Trophoblast cell (in vitro differentiated cells and primary cell): Measurements from ENCODE around the gene CEBPA.

Experiments used
- DNase-seq, 2 donors: peaks; one replicate each; pipeline ENCODE4 v3.0.0-alpha.2; 2016
- H2AFZ ChIP-seq: 2 replicates; pipeline ENCODE4 v1.6.1; 2013; ENCODE audit warnings: low read length, moderate library complexity, mild to moderate bottlenecking; ENCODE audit not compliant: insufficient read depth, poor library complexity
- H2AK5ac ChIP-seq: 2 replicates; pipeline ENCODE4 v1.6.1; 2013; ENCODE audit warnings: mild to moderate bottlenecking, low read length
- H2BK120ac ChIP-seq: 2 replicates; pipeline ENCODE4 v1.6.1; 2013; ENCODE audit warnings: low read length, mild to moderate bottlenecking, moderate library complexity; ENCODE audit not compliant: insufficient read depth, poor library complexity
- H2BK12ac ChIP-seq: 2 replicates; pipeline ENCODE4 v1.6.1; 2013; ENCODE audit warnings: mild to moderate bottlenecking, low read length, moderate library complexity
- H2BK5ac ChIP-seq: 2 replicates; pipeline ENCODE4 v1.6.1; 2013; ENCODE audit warnings: low read length, low read depth, moderate library complexity, mild to moderate bottlenecking; ENCODE audit not compliant: poor library complexity
- H3K14ac ChIP-seq: 2 replicates; pipeline ENCODE4 v1.6.1; 2013; ENCODE audit warnings: mild to moderate bottlenecking, low read length
- H3K18ac ChIP-seq: 2 replicates; pipeline ENCODE4 v1.6.1; 2013; ENCODE audit warnings: mild to moderate bottlenecking, low read length
- H3K23ac ChIP-seq: 2 replicates; pipeline ENCODE4 v1.6.1; 2013; ENCODE audit warnings: low read length
- H3K27ac ChIP-seq: 2 replicates; pipeline ENCODE4 v1.5.1; 2013; ENCODE audit warnings: low read depth, mild to moderate bottlenecking, inconsistent platforms, low read length, moderate library complexity
- H3K27me3 ChIP-seq: 2 replicates; pipeline ENCODE4 v1.6.1; 2013; ENCODE audit warnings: inconsistent platforms, mild to moderate bottlenecking, low read length, moderate library complexity; ENCODE audit not compliant: insufficient read depth
- H3K36me3 ChIP-seq, 2 experiments: 1 replicate in 1 of 2; 2 replicates in 1 of 2; pipeline ENCODE4 v1.6.1; 2013; ENCODE audit warnings: low read length in 2 of 2, mild to moderate bottlenecking in 2 of 2, moderate library complexity in 1 of 2; ENCODE audit not compliant: insufficient read depth in 2 of 2, control insufficient read depth in 1 of 2
- H3K4ac ChIP-seq: 2 replicates; pipeline ENCODE4 v1.6.1; 2013; ENCODE audit warnings: low read depth, mild to moderate bottlenecking, low read length, moderate library complexity
- H3K4me1 ChIP-seq, 2 experiments: 1 replicate in 1 of 2; 2 replicates in 1 of 2; pipeline ENCODE4 v1.6.1; 2013; ENCODE audit warnings: low read length in 2 of 2, mild to moderate bottlenecking in 2 of 2, moderate library complexity in 1 of 2; ENCODE audit not compliant: insufficient read depth in 2 of 2, control insufficient read depth in 1 of 2
- H3K4me2 ChIP-seq: 2 replicates; pipeline ENCODE4 v1.6.1; 2013; ENCODE audit warnings: inconsistent platforms, mild to moderate bottlenecking, low read length, moderate library complexity
- H3K4me3 ChIP-seq: 2 replicates; pipeline ENCODE4 v1.5.1; 2013; ENCODE audit warnings: mild to moderate bottlenecking, low read depth, low read length, inconsistent platforms
- H3K79me1 ChIP-seq: one replicate; pipeline ENCODE4 v1.6.1; 2013; ENCODE audit warnings: low read length
- H3K79me2 ChIP-seq: 2 replicates; pipeline ENCODE4 v1.6.1; 2013; ENCODE audit warnings: low read length, mild to moderate bottlenecking; ENCODE audit not compliant: control insufficient read depth, insufficient read depth, poor library complexity
- H3K9ac ChIP-seq: 2 replicates; pipeline ENCODE4 v1.6.1; 2013; ENCODE audit warnings: mild to moderate bottlenecking, low read length
- H3K9me3 ChIP-seq: 2 replicates; pipeline ENCODE4 v1.6.1; 2013; ENCODE audit warnings: low read depth, mild to moderate bottlenecking, control low read depth, inconsistent platforms, low read length; ENCODE audit not compliant: insufficient read depth
- H4K12ac ChIP-seq: 2 replicates; pipeline ENCODE4 v1.6.1; 2013; ENCODE audit warnings: low read depth, mild to moderate bottlenecking, low read length, moderate library complexity
- H4K8ac ChIP-seq: 2 replicates; pipeline ENCODE4 v1.6.1; 2013; ENCODE audit warnings: low read depth, mild to moderate bottlenecking, low read length, moderate library complexity
- H4K91ac ChIP-seq: one replicate; pipeline ENCODE4 v1.6.1; 2013; ENCODE audit warnings: low read depth, mild to moderate bottlenecking, low read length, moderate library complexity
- WGBS: extraction: QIAGEN DNeasy Blood & Tissue Kit; methylation state at CpG from one replicate; pipeline ENCODE4 v1.1.7; 2013; ENCODE audit warnings: missing lambda C conversion rate; ENCODE audit not compliant: insufficient read length, insufficient coverage; ENCODE audit errors: extremely low coverage; 5-methylcytosine and 5-hydroxymethylcytosine counted together

CEBPA gene

DNA sequence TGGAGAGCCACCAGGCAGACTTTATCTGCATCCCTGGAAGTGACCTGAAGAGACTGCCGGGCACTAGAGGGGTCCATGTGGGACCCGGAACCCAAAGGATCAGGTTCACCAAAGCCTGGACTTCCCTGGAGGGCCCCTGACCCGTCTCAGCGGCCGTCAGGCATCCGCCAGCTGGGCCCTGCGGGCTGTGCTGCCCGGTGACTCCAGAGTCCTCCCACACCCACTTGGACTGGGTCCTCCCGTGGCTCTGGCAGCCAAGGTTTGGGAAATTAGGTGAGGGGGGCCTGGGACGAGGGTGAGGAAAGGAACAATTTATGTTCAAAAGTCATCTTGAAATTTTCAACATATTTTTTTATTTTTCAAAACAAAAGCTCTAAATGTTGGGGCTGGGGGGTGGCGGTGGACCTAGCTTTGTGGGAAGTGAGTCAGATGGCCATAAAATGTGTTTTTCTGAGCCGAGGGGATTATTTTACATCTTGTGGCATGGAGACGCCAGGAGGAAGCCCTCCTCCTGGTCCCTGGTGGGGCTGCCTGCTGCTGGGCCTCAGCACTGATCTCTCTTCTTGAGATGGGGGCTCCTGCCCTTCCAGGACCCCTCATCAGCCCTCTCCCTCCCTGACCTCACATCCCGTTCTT, 20.2 kb downstream of the CEBPA start:
- Histone ChIP-seq H3K23ac (no peak overlapping the region), H2AFZ (no peak overlapping the region), H3K27me3 (no peaks in the 10 kb centered on the region), H3K4ac (no peak overlapping the region), H3K4me1 (peaks cover 37 to 49% of the 10 kb centered on the region in 2 experiments), H3K79me2 (no peaks in the 10 kb centered on the region), H4K8ac (no peak overlapping the region), H2AK5ac (peak overlapping the region; percentile 57), H3K14ac (peak overlapping the region; percentile 12), H3K36me3 (no peaks in the 10 kb centered on the region), H4K12ac (no peak overlapping the region), H2BK120ac (peak overlapping the region; percentile 40), H4K91ac (peak overlapping the region; percentile 45), H3K18ac (no peak overlapping the region), H3K4me2 (no peak overlapping the region), H3K9ac (no peak overlapping the region), H3K9me3 (peaks cover 2% of the 10 kb centered on the region), H2BK12ac (peak overlapping the region; percentile 74), H2BK5ac (no peak overlapping the region), H3K27ac (no peak overlapping the region), H3K4me3 (no peak overlapping the region), H3K79me1 (peaks cover 34% of the 10 kb centered on the region)
- WGBS: no CpG with 5 or more reads among the region's 14 CpGs
- DNase-seq: no peak

DNA sequence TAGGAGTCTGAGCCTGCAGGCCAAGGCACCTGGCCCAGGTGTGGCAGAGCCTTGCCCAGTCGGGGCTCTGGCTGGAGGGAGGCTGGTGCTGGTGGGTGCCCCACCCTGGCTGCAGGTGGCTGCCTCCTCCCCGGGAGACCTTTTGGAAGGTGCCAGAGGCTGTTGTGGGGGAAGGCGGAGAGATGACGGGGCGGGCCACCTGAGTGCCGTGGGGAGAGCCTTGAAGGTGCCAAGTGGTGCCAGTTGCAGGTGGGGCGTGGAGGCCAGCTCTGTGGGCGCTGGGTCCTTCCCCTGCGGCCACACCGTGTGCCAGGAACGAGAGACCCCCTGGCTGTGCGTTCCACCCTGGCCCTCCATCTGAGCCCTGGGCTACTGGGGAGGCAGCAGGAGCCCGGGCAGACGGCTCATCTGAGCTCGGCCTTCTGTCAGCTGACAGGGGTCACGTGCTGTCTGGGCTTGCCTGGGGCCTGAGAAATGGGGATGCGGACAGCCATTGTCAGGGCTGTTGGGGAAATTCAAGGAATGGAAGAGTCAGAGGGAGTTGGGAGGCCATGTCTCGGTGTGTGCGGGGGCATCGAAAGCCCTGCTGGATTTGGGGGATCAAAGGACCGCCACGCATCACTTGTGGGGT, 20.9 kb downstream of the CEBPA start:
- Histone ChIP-seq H3K9me3 (peaks cover 2% of the 10 kb centered on the region), H2AFZ (no peak overlapping the region), H2BK120ac (peak overlapping the region; percentile 83), H3K79me2 (no peaks in the 10 kb centered on the region), H2BK5ac (no peak overlapping the region), H3K79me1 (peaks cover 35% of the 10 kb centered on the region), H3K36me3 (no peaks in the 10 kb centered on the region), H2AK5ac (no peak overlapping the region), H3K27me3 (no peaks in the 10 kb centered on the region), H4K91ac (peak overlapping the region; percentile 72), H3K23ac (no peak overlapping the region), H3K14ac (peak overlapping the region; percentile 73), H3K4me3 (no peak overlapping the region), H4K8ac (no peak overlapping the region), H3K27ac (no peak overlapping the region), H3K4ac (no peak overlapping the region), H3K4me2 (no peak overlapping the region), H3K4me1 (peaks cover 37 to 49% of the 10 kb centered on the region in 2 experiments), H4K12ac (no peak overlapping the region), H3K9ac (no peak overlapping the region), H2BK12ac (peak overlapping the region; percentile 88), H3K18ac (peak overlapping the region; percentile 27)
- no CpG with 5 or more reads among the region's 22 CpGs for WGBS
- DNase-seq: no peak

DNA sequence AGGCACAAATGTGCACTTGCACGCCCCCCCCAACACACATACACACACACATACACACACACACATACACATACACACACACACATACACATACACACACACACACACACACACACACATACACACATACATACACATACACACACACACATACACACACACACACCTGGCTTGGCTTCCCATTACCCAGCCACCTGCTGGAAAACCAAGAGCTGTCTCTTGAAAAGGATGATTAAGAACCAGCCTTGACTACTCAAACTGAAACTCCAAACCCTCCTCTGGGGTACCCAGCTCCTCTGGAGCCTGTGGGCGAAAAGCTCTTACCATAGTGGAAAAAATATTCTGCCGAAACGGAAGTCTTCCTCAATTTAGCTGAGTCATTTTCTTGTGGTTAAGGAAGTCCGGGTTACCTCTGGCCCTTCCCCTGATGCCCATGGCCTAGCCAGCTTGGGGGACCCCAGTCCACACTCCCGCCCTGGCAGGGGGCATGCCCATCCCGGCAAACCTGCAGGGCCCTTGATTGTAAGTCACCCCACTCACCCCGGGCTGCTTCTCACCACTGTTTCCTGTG, 21.9 kb downstream of the CEBPA start:
- no peak overlapping the region for H3K9ac ChIP-seq
- no peak overlapping the region for H4K8ac ChIP-seq
- no peak overlapping the region for H3K27ac ChIP-seq
- H2AK5ac ChIP-seq: peak overlapping the region; percentile 49
- no peak overlapping the region for H3K4me2 ChIP-seq
- no CpG with 5 or more reads among the region's 8 CpGs for WGBS
- peak overlapping the region; percentile 83 for H2BK120ac ChIP-seq
- H3K4me1 ChIP-seq: peaks cover 29 to 41% of the 10 kb centered on the region in 2 experiments
- H3K4ac ChIP-seq: peak overlapping the region; percentile 48
- H4K91ac ChIP-seq: peak overlapping the region; percentile 72
- no peak overlapping the region for H4K12ac ChIP-seq
- no peak for DNase-seq
- no peaks in the 10 kb centered on the region for H3K27me3 ChIP-seq
- H3K4me3 ChIP-seq: no peak overlapping the region
- peaks cover 2% of the 10 kb centered on the region for H3K9me3 ChIP-seq
- H2BK12ac ChIP-seq: peak overlapping the region; percentile 88
- peak overlapping the region; percentile 73 for H3K14ac ChIP-seq
- peak overlapping the region; percentile 57 for H3K18ac ChIP-seq
- H2BK5ac ChIP-seq: no peak overlapping the region
- no peaks in the 10 kb centered on the region for H3K36me3 ChIP-seq
- H2AFZ ChIP-seq: no peak overlapping the region
- H3K79me1 ChIP-seq: peaks cover 34% of the 10 kb centered on the region
- no peaks in the 10 kb centered on the region for H3K79me2 ChIP-seq
- no peak overlapping the region for H3K23ac ChIP-seq

DNA sequence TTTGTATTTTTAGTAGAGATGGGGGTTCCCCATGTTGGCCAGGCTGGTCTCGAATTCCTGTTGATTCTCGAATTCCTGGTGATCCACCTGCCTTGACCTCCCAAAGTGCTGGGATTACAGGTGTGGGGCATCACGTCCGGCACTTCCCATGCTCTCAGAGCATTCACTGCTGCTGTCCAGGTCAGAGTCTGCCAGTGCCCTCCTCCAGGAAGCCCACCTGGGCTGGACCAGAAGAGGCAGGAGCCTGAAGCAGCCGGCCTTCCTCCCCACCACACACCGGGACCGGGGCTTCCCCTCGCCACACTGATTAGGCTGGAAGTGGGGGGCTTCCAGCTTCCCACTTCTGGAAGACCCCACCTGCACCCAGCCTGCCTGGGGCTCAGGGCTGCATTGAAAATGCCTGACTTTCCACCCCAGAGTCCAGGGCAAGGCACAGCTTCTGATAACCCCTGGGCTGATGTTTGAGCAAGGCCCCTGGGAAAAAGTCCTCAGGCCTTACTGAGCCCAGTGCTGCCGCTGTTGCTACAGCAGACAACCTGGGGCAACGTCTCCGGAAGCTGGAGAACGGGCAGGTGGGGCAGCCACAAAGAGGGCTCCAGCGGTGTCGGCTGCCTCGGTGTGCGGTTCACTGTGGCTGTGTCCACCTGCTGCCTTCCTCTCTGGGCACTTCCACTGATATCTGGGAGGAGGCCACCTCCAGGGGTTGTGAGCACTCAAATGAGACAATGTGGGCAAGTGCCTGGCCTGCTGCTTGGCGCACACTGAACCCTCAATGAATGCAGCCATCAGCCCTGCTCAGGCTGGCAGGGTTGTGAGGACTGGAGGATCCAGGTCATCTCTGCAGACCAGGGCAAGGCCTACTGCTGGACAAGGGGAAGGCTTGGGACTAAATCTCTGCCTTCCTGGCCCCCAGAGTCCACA, 22.6 kb downstream of the CEBPA start:
- no peaks in the 10 kb centered on the region for H3K79me2 ChIP-seq
- H3K36me3 ChIP-seq: no peaks in the 10 kb centered on the region
- no peak overlapping the region for H4K12ac ChIP-seq
- H3K4me1 ChIP-seq: peaks cover 29 to 35% of the 10 kb centered on the region in 2 experiments
- H3K79me1 ChIP-seq: peaks cover 36% of the 10 kb centered on the region
- no peak overlapping the region for H3K23ac ChIP-seq
- no CpG with 5 or more reads among the region's 17 CpGs for WGBS
- no peak overlapping the region for H2AFZ ChIP-seq
- peak overlapping the region; percentile 29 for H3K14ac ChIP-seq
- H3K27me3 ChIP-seq: no peaks in the 10 kb centered on the region
- H2BK120ac ChIP-seq: peak overlapping the region; percentile 62
- H3K4me3 ChIP-seq: no peak overlapping the region
- no peak for DNase-seq
- H3K9me3 ChIP-seq: peaks cover 2% of the 10 kb centered on the region
- H2AK5ac ChIP-seq: peak overlapping the region; percentile 23
- no peak overlapping the region for H3K4me2 ChIP-seq
- H3K18ac ChIP-seq: peak overlapping the region; percentile 22
- H4K91ac ChIP-seq: peak overlapping the region; percentile 67
- H2BK12ac ChIP-seq: peak overlapping the region; percentile 34
- H3K9ac ChIP-seq: no peak overlapping the region
- peak overlapping the region; percentile 73 for H2BK5ac ChIP-seq
- peak overlapping the region; percentile 25 for H3K27ac ChIP-seq
- H3K4ac ChIP-seq: peak overlapping the region; percentile 30
- H4K8ac ChIP-seq: peak overlapping the region; percentile 34
